SK-N-SH (cell line): ENCODE data around the gene TEX22. TPM values are rescaled to one million over a fixed set of nuclear protein-coding genes. Genes with fewer than 3 reads are reported as not detected.

Experiments used
- CTCF ChIA-PET: fragments of 300-600, 350-600 bp; formaldehyde crosslinking; extraction: SDS; loops from one replicate; lab custom pipeline; 2021; lab: Yijun Ruan, JAX
- POLR2A ChIA-PET: fragments of 350-600 bp; sonication (Branson Sonifier 250); formaldehyde crosslinking; extraction: SDS; loops from one replicate; lab custom pipeline; 2020; ENCODE audit warnings: antibody characterized with exemption, inconsistent platforms; lab: Yijun Ruan, JAX
- DNase-seq: peaks from one replicate; pipeline ENCODE4 v3.0.0; 2012
- H2AFZ ChIP-seq: fragments of 200-600 bp; sonication (generic); 2 replicates; pipeline ENCODE4 v1.8.1; 2016; ENCODE audit warnings: antibody characterized with exemption, mild to moderate bottlenecking, low read depth
- H3F3A ChIP-seq: fragments of 200-600 bp; sonication (generic); replicated peaks from 2 replicates; pipeline ENCODE3; 2016; ENCODE audit warnings: antibody characterized with exemption, mild to moderate bottlenecking; ENCODE audit not compliant: insufficient read depth
- H3K27ac ChIP-seq, 2 experiments: fragments of 200-500 bp in 1 of 2; fragments of 200-600 bp in 1 of 2; sonication (Bioruptor generic) in 1 of 2; sonication (generic), shearing (Covaris generic) in 1 of 2; 2 replicates each; pipeline versions ENCODE4 v1.5.1 to v1.6.1; 2014 to 2016; ENCODE audit warnings: low read depth in 2 of 2, inconsistent platforms in 1 of 2, low read length in 1 of 2, mild to moderate bottlenecking in 1 of 2, mixed read lengths in 1 of 2
- H3K27me3 ChIP-seq: fragments of 200-600 bp; sonication (generic), shearing (Covaris generic); 2 replicates; pipeline ENCODE4 v1.6.1; 2016; ENCODE audit warnings: mixed run types; ENCODE audit not compliant: insufficient read depth
- H3K36me3 ChIP-seq, 2 experiments: fragments of 200-500 bp in 1 of 2; fragments of 200-600 bp in 1 of 2; sonication (Bioruptor generic) in 1 of 2; sonication (generic) in 1 of 2; replicated peaks in 1 of 2; 2 replicates each; pipeline versions ENCODE3 to v1.5.1; 2014 to 2016; ENCODE audit warnings: low read length in 1 of 2, mild to moderate bottlenecking in 1 of 2; ENCODE audit not compliant: insufficient read depth in 2 of 2, control insufficient read depth in 1 of 2
- H3K4me1 ChIP-seq, 2 experiments: fragments of 200-500 bp in 1 of 2; fragments of 200-600 bp in 1 of 2; sonication (Bioruptor generic) in 1 of 2; sonication (generic), shearing (Covaris generic) in 1 of 2; 2 replicates each; pipeline versions ENCODE4 v1.5.1 to v1.6.1; 2014 to 2016; ENCODE audit warnings: low read depth in 1 of 2, low read length in 1 of 2, mixed run types in 1 of 2; ENCODE audit not compliant: insufficient read depth in 2 of 2, control insufficient read depth in 1 of 2
- H3K4me2 ChIP-seq: fragments of 200-600 bp; sonication (generic), shearing (Covaris generic); 2 replicates; pipeline ENCODE4 v1.6.1; 2017; ENCODE audit warnings: mixed run types
- H3K4me3 ChIP-seq, 2 experiments: fragments of 200-500 bp in 1 of 2; fragments of 200-600 bp in 1 of 2; sonication (Bioruptor generic) in 1 of 2; sonication (generic), shearing (Covaris generic) in 1 of 2; 2 replicates each; pipeline versions ENCODE4 v1.5.1 to v1.8.1; 2014 to 2016; ENCODE audit warnings: low read depth in 2 of 2, inconsistent platforms in 1 of 2, low read length in 1 of 2, mild to moderate bottlenecking in 1 of 2, mixed read lengths in 1 of 2, moderate library complexity in 1 of 2
- H3K79me2 ChIP-seq: fragments of 200-600 bp; sonication (generic); 2 replicates; pipeline ENCODE4 v1.8.1; 2017; ENCODE audit warnings: mild to moderate bottlenecking; ENCODE audit not compliant: insufficient read depth
- H3K9ac ChIP-seq: fragments of 200-600 bp; sonication (generic); 2 replicates; pipeline ENCODE4 v1.6.1; 2017; ENCODE audit warnings: mixed run types
- H3K9me2 ChIP-seq: fragments of 200-600 bp; sonication (generic); 2 replicates; pipeline ENCODE4 v1.6.1; 2017; ENCODE audit warnings: mixed run types
- H3K9me3 ChIP-seq: fragments of 200-600 bp; sonication (generic); 2 replicates; pipeline ENCODE4 v1.6.1; 2017; ENCODE audit warnings: mixed run types, mild to moderate bottlenecking, moderate library complexity
- H4K20me1 ChIP-seq: fragments of 200-600 bp; sonication (generic); 2 replicates; pipeline ENCODE4 v1.6.1; 2017; ENCODE audit warnings: mild to moderate bottlenecking, mixed run types; ENCODE audit not compliant: insufficient read depth
- CHD2 ChIP-seq: fragments of 150-350 bp; IDR thresholded peaks from 2 replicates; pipeline ENCODE4 v1.6.1; 2018; ENCODE audit warnings: low read length; ENCODE audit not compliant: partially characterized antibody
- EZH2phosphoT487 ChIP-seq: fragments of 200-600 bp; sonication (generic); IDR thresholded peaks from 2 replicates; pipeline ENCODE4 v1.6.1; 2017; ENCODE audit warnings: low read depth, mixed run types, mild to moderate bottlenecking, antibody characterized with exemption, moderate library complexity, borderline replicate concordance
- FOXM1 ChIP-seq: IDR thresholded peaks from 2 replicates; pipeline ENCODE4 v1.4.0; 2012; ENCODE audit warnings: low read depth, mild to moderate bottlenecking
- GABPA ChIP-seq: IDR thresholded peaks from 2 replicates; pipeline ENCODE4 v1.4.0; 2012; ENCODE audit warnings: low read depth, mild to moderate bottlenecking
- GATA2 ChIP-seq: sonication (generic); formaldehyde crosslinking; IDR thresholded peaks from 2 replicates; pipeline ENCODE4 v1.5.0; 2020; ENCODE audit warnings: mild to moderate bottlenecking, missing genetic modification reagents
- JUND ChIP-seq: IDR thresholded peaks from 2 replicates; pipeline ENCODE4 v1.4.0; 2012
- MAX ChIP-seq: IDR thresholded peaks from 2 replicates; pipeline ENCODE4 v1.4.0; 2012; ENCODE audit warnings: low read depth
- NFIC ChIP-seq: IDR thresholded peaks from 2 replicates; pipeline ENCODE4 v1.4.0; 2012; ENCODE audit warnings: borderline replicate concordance
- PBX3 ChIP-seq: IDR thresholded peaks from 2 replicates; pipeline ENCODE4; 2012
- POLR2AphosphoS5 ChIP-seq: IDR thresholded peaks from 2 replicates; pipeline ENCODE4 v1.6.1; 2012; ENCODE audit warnings: low read depth, low read length
- RCOR1 ChIP-seq: fragments of 150-350 bp; IDR thresholded peaks from 2 replicates; pipeline ENCODE4 v1.6.1; 2017; ENCODE audit warnings: antibody characterized with exemption, low read length
- REST ChIP-seq: IDR thresholded peaks from 2 replicates; pipeline ENCODE4 v1.6.1; 2012; ENCODE audit warnings: mild to moderate bottlenecking, low read depth, low read length, moderate library complexity
- RFX5 ChIP-seq: IDR thresholded peaks from 2 replicates; pipeline ENCODE4 v1.6.1; 2012; ENCODE audit warnings: mild to moderate bottlenecking, improper control_type of control experiment, low read length
- RXRA ChIP-seq: IDR thresholded peaks from 2 replicates; pipeline ENCODE4 v1.4.0; 2012; ENCODE audit warnings: low read depth, mild to moderate bottlenecking, borderline replicate concordance
- SIN3A ChIP-seq: IDR thresholded peaks from 2 replicates; pipeline ENCODE4 v1.6.1; 2012; ENCODE audit warnings: low read depth, mild to moderate bottlenecking, low read length, moderate library complexity, borderline replicate concordance
- SMC3 ChIP-seq: IDR thresholded peaks from 2 replicates; pipeline ENCODE4 v1.6.1; 2012; ENCODE audit warnings: low read depth, low read length, improper control_type of control experiment
- TCF12 ChIP-seq: IDR thresholded peaks from 2 replicates; pipeline ENCODE4 v1.4.0; 2012
- YY1 ChIP-seq: IDR thresholded peaks from 2 replicates; pipeline ENCODE4 v1.4.0; 2012; ENCODE audit warnings: low read depth, mild to moderate bottlenecking
- WGBS: methylation state at CpG from one replicate; pipeline ENCODE4 v1.1.6; 2017; ENCODE audit warnings: low lambda C conversion rate; 5-methylcytosine and 5-hydroxymethylcytosine counted together
- polyA plus RNA-seq, 3 experiments: library from polyadenylated mRNA; depleted of rRNA; stranded (reverse); fragments of >200 nt; gene quantifications; 2 replicates each; pipeline ENCODE4 v1.2.3, GENCODE V29; 2012

The TEX22 gene
- polyA plus RNA-seq, 1 of the 3 experiments (the other 2 are of a cell fraction), result 0.26 TPM

GRCh38 chr14:105408592-105408991, 10.3 kb downstream of the TEX22 start:
- Histone ChIP-seq H3F3A (peaks cover 2% of the 10 kb centered on the region), H3K4me1 (peaks cover 0 to 12% of the 10 kb centered on the region in 2 experiments; a peak in 1 of 4 replicates), H2AFZ (no peak overlapping the region), H4K20me1 (no peaks in the 10 kb centered on the region), H3K36me3 (no peaks in the 10 kb centered on the region), H3K27ac (no peak overlapping the region), H3K79me2 (no peaks in the 10 kb centered on the region), H3K9me2 (no peaks in the 10 kb centered on the region), H3K4me3 (no peak overlapping the region), H3K9ac (no peak overlapping the region), H3K9me3 (no peaks in the 10 kb centered on the region), H3K27me3 (no peaks in the 10 kb centered on the region), H3K4me2 (no peak overlapping the region)
- ChIA-PET POLR2A (interaction anchor here (0.5 kb wide), 1 partner anchor 30 kb away, joined by 5 read pairs; no protein-coding TSS in a partner anchor), CTCF (interaction anchor here (0.8 kb wide), 1 partner anchor 40 kb away, joined by 3 read pairs; no protein-coding TSS in a partner anchor)
- no peak for TF ChIP-seq GATA2 (CRISPR knock-in tag)
- TF ChIP-seq RXRA, result no peak
- TF ChIP-seq SMC3, result no peak
- TF ChIP-seq MAX, result no peak
- TF ChIP-seq RFX5, result no peak
- TF ChIP-seq FOXM1, result no peak
- no peak for TF ChIP-seq SIN3A
- no peak for TF ChIP-seq YY1
- TF ChIP-seq GABPA, result no peak
- TF ChIP-seq POLR2AphosphoS5, result no peak
- no peak for TF ChIP-seq CHD2
- no peak for TF ChIP-seq RCOR1
- TF ChIP-seq EZH2phosphoT487, result no peak
- no peak for TF ChIP-seq NFIC
- no peak for TF ChIP-seq PBX3
- no peak for TF ChIP-seq TCF12
- no peak for TF ChIP-seq REST
- TF ChIP-seq JUND, result no peak
- DNase-seq, result no peak
- WGBS, result 96% methylated on average over 13 of the region's 13 CpGs
